ENCODE results near the gene CCDC7.
"Not testable (repeated sequence)": the region's sequence is repeated elsewhere in the genome, so short reads cannot be mapped to it uniquely, and the experiment has no call there.

Gene CCDC7

DNA sequence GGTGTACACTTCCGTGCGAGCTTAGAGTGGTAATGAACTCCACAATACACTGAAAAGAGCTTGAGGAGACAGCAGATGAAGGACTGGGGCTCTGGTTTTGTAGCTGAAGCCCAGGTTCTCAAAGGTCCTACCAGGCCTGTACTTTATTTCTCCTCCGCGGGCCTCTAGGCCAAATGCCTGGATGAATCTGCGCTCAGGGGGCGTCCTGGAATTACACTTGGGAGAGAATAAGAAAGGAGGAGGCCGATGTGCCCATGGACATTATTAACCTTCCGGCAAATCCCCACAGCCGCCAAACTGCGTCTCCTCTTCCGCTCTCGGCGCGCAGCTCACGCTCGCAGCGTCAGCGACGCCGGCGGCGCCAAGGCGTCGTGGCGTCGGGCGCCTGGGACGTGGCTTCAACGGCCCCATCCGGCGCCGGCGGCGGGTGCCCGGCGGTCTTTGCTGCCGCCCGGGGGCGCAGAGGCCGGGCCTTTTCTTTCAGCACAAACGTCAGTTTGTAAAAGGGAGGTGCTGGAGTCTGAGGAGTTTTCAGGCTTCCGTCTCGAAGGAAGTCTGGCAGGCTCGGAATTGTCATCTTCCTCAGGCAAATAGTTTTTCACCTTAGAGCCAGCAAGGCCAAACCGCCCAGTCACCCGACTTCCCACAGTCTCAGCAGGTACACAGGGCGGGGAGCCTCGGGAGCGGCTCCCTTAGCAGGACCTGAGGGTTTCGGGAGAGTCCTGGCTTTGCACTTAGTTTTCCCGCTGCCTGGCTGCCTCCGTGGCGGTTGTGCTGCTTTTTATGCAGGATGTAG lies at the start of gene CCDC7:
Gene CCDC7 (plus strand): TSS at position 401 of the 796 bp plus-strand sequence. CDS start 5,503 bp downstream, outside the sequence.
- peak; percentile 60 to 73 (median 70) for DNase-seq (ENCODE audit: low read depth in 3 of 3)

DNA sequence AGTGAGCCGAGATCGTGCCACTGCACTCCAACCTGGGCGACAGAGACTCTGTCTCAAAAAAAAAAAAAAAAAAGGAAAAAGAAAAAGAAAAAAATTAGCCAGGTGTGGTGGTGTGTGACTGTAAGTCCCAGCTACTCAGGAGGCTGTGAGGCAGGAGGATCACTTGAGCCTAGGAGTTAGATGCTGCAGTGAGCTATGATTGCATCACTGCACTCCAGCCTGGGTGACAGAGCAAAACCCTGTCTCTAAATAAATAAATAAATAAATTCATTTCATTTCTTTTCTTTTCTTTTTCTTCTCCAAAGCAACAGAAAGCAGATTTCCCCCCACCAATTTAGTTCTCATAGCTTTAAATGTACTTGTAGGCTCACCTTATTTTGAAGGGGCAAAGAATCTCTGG lies 48.8 kb upstream of the CCDC7 start:
- not testable (repeated sequence) for DNase-seq (ENCODE audit: low read depth in 3 of 3)

DNA sequence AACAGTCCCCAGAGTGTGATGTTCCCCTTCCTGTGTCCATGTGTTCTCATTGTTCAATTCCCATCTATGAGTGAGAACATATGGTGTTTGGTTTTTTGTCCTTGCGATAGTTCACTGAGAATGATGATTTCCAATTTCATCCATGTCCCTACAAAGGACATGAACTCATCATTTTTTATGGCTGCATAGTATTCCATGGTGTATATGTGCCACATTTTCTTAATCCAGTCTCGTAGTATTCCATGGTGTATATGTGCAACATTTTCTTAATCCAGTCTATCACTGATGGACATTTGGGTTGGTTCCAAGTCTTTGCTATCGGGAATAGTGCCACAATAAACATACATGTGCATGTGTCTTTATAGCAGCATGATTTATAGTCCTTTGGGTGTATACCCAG lies 46.2 kb upstream of the CCDC7 start:
- not testable (repeated sequence) for DNase-seq (ENCODE audit: low read depth in 3 of 3)

DNA sequence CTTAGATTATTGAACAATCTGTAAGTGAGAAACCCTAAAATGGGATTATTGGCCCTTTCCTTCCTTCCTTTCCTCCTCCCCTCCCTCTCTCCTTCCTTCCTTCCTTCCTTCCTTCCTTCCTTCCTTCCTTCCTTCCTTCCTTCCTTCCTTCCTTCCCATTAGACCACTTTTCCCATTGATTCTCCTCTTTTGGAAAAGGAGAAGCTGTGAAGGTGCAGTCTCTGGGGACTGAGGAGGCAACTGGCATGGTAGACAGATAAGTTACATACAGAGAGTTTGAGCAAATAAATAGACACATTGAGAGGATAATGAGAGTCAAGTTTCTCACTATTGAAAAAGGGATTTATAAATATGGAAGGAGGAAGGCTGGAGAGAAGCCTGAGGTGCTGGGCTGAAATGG lies 45.0 kb upstream of the CCDC7 start:
- DNase-seq (ENCODE audit: low read depth in 3 of 3): no peak

DNA sequence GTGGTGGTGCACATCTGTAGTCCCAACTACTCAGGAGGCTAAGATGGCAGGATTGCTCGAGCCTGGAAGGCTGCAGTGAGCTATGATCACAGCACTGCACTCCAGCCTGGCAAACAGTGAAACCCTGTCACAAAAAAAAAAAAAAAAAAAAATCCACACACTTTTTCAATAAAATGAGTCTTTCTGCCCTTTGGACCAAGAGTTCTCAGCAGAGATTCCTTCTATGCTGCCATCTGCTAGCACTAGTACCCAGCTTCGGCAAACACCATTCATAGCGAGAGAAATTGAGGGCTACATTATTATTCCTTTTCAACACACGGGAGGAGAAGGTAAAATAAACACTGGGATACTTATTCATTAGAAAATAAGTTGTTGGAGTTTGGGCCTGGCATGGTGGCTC lies 43.4 kb upstream of the CCDC7 start:
- no peak for DNase-seq (ENCODE audit: low read depth in 3 of 3)

DNA sequence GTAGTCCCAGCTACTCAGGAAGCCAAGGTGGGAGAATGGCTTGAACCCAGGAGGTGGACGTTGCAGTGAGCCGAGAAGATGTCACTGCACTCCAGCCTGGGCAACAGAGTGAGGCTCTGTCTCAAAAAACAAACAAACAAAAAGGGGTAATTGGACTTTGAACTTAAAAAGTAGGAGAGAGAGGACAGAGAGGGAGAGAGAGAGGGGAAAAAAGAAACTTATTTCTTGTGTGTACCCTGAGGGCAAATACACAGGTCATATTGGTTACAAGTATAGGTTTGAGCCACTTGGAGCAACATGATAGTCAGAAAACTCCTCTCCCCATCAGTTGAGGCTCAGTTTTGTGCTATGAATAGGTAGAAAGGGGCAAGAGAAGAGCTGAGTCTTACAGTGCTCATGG lies 42.8 kb upstream of the CCDC7 start:
- DNase-seq (ENCODE audit: low read depth in 3 of 3): no peak

DNA sequence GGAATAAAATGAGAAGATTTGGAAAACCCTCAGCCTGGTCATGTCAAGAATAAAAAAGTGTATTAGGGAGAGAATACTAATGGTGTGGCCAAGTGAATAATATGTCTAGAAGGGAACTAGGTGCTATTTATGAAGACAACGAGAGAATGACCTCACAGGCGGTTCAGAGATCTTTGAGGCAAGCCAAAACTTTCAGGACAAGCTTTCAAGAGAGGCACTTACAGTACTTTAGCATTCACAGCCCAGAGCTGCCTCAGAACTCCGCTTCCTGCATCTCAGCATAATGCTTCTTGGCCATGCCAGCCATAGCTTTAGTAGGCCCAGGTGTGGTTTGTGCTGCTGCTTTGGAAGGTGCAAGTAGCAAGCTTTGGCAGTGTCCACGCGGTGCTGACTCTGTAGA lies 37.2 kb upstream of the CCDC7 start:
- no peak for DNase-seq (ENCODE audit: low read depth in 3 of 3)

DNA sequence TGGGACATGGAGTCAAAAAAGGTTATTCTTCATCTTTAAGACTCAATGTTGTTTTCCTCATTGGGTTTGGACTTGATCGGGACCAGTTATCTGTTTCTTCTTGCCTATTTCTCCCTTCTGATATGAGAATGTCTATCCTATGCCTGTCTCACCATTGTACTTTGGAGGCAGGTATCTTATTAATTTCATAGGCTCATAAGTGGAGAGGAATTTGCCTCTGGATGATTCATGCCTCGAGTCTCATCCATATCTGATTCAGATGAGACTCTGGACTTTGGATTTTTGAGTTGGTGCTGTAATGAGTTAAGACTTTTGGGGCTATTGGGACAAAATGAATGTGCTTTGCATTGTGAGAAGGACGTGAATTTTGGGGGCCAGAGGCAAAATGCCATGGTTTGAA lies 36.2 kb upstream of the CCDC7 start:
- no peak for DNase-seq (ENCODE audit: low read depth in 3 of 3)

DNA sequence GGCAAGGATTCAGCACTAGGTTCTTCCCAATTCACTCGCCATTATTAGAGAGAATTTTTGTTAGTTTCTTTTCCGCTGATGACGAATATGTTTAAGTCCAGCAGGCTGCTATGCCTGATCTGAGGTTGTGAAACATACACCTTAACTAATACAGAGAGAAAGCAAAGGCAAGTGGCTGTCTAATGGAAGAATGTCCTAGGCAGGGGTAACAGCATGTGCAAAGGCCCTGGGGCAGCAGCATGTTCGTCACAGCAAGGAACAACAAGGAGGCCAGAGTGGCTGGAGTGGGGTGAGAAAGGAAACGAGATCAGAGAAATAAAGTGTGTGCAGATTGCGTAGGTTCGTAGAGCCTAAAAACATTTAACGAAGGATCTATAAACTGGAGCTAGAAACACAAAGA lies 35.4 kb upstream of the CCDC7 start:
- no peak for DNase-seq (ENCODE audit: low read depth in 3 of 3)

DNA sequence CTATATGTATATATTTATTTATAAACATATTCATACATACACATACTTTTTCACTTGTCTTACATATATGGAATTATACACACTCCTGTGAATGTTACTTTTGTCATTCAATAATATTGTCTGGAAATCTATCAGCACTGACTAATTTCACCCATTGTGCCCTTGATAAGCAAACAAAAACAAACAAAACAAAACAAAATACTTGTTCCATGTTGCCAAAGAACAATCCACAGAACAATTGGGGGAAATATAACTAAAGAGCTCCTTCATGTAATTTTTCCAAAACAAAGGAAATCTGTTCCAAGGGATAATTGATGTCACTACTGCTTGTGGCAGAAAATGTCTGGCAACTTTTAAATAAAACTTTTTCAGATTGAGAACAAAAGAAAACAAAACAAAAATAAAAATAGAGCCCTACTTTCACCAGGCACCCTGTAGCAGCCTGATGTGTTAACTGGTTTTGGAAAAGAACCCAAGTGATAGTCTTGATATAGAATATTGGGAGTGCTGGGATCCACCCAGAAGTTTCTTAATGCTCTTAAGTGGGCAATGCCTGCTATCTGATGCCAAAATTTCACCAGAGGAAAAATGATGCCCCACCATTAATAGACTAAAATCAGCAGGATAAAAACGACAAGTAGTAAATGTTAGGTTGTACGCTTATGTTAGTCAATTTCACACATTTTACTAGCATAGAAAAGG lies 34.0 kb upstream of the CCDC7 start:
- no peak for DNase-seq (ENCODE audit: low read depth in 3 of 3)

DNA sequence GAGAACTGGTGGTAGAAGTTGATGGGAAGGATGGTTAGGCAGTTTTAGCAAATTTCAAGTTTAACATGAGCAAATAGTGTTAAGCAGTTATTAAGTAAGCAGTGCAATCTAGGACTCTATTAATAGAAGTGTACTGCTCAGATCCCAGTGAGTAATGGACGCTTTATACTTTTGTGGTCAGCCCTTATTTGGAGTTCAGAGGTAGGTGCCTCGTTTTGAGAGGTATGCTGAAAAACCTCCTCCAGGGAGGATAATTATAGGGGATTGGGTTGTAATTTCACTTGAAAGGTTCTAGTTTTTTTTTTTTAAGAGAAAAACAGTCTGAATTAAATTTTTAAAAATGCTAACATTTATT lies 33.5 kb upstream of the CCDC7 start:
- no peak for DNase-seq (ENCODE audit: low read depth in 3 of 3)

DNA sequence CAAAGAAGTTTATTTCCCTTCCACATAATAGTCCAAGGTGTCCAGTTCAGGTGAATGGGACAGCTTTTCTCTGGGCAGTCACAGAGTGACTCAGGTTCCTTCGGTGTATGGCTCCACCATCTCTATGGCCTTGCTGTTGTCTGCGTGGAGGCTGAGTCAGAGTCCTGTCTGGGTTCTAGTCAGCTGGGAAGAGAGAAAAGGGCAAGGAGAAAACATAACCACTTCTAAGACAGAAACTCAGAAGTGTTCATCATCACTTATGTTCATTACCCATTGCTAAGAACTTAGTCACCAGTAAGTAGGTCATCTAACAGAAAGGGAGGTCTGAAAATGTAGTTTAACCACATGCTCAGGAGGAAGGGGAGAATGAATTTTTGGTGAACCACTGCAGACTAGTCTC lies 32.4 kb upstream of the CCDC7 start:
- peak; percentile 25 to 59 (median 26) for DNase-seq (ENCODE audit: low read depth in 3 of 3)

DNA sequence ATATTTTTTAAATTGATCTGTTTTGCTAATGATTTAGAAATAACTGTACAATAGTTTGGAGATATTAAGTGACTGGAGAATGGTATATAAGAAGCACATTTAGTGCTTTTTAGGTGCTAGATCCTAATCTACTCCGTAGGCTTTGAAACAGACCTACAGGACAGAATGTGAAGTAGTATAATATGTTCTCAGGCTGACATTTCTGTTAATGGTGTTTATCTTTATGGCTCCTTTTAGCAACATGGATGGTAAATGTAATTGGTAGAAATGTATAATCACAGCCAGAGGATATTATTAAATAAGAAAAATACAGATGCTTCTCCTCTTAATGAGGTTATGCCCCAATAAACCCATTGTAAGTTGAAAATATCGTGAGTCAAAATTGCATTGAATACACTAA lies 30.6 kb upstream of the CCDC7 start:
- DNase-seq (ENCODE audit: low read depth in 3 of 3): no peak

DNA sequence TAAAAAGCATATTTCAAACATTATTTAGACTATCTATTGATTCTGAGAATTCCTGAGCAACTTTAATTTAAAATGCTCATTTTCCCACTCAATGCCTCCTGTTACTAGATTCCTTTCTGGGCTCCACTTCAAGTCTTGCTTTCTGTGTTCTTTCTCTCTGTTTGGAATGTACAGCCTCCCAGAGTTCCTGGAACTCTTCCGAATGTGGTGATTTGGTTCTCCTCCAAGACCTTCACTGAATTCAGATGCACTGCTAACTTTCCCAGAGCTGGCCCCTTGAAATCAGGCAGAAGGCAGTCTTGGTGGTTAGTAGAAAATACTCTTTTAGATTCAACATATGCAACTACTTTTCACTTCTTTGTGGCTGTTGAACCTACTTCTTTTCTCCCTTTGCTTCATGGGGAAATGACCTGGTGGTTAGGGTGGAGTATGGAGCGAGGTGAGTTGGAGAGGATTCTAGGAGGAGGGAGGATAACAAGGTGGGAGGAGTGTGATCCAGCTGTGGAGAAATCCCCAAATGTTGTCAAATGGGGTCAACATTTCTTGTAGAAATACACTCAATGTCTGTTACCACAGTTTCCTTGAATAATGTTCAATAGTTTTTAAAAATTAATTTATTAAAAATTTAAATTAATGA lies 27.9 kb upstream of the CCDC7 start:
- DNase-seq (ENCODE audit: low read depth in 3 of 3): no peak

DNA sequence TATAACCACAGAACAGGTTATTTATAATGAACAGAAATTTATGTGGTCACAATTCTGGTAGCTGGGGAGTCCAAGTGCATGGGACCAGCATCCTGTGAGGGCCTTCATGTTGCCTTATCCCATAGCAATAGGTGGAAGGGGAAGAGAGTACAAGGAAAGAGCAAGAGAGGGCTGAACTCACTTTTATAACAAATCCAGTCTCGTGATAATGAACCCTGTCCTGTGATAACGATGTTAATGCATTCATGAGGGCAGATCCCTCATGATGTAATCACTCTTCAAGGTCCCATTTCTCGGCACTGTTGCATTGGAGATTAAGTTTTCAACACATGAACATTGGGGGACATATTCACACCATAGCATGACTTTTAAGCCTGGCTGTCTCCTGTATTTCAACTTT lies 27.4 kb upstream of the CCDC7 start:
- no peak for DNase-seq (ENCODE audit: low read depth in 3 of 3)

DNA sequence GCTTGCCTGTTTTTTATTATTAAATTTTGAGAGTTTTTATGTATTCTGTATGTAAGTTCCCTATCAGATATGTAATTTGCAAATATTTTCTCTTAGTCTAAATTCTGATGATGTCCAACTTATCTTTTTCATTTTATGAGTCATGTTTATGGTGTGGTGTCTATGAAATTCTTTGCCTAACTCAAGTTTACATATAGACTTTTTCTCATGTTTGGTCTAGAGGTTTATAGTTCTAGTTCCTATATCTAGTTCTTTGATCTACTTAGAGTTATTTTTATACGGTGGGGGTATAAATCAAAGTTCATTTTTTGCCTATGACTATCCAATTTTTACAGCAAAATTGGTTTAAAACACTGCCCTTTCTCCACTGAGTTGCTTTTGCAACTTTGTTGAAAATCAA lies 26.3 kb upstream of the CCDC7 start:
- no peak for DNase-seq (ENCODE audit: low read depth in 3 of 3)

DNA sequence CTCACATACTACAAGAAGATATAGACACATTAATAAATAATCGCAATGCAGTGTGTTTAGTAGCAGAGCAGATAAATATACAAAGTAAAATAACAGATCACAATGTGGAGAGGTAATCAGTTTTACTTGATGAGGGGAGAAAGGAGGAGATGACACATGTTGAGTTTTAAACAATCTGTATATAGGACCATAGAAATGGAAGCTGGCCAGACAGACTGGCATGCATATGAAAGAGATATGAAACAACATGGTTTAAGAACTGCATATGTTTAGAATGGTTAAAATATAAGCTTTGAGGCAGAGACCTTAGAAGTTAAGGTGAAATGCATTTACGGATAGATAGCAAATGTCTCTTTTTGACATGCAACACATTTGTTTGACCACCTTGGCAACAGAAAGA lies 19.8 kb upstream of the CCDC7 start:
- DNase-seq (ENCODE audit: low read depth in 3 of 3): no peak

DNA sequence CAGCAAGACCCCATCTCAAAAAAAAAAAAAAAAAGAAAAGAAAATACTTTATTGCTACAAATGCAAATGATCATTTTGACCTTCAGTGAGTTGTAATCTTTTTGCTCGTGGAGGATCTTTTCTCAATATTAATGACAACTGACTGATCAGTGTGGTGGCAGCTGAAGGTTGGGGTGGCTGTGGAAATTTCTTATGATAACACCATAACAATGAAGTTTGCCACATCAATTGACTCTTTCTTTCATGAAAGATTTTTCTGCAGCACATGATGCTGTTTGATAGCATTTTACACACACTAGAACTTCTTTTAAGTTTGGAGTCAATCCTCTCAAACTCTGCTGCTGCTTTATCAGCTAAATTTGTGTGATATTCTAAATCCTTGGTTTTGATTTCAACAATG lies 12.4 kb upstream of the CCDC7 start:
- DNase-seq (ENCODE audit: low read depth in 3 of 3): no peak

DNA sequence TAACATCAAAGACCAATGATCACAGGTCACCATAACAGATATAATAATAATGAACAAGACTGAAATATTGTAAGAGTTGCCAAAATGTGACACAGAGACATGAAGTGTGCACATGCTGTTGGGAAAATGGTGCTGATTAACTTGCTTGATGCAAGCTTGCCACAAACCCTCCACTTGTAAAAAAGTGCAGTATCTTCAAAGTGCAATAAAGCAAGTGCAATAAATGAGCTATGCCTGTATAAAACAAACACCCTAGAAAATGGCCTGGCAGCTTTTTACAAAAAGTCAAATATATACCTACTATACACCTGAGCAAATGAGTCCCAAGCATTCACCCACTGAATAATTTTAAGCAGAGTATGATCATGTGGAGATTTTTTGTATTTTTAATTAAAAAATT lies 9.7 kb upstream of the CCDC7 start:
- no peak for DNase-seq (ENCODE audit: low read depth in 3 of 3)

DNA sequence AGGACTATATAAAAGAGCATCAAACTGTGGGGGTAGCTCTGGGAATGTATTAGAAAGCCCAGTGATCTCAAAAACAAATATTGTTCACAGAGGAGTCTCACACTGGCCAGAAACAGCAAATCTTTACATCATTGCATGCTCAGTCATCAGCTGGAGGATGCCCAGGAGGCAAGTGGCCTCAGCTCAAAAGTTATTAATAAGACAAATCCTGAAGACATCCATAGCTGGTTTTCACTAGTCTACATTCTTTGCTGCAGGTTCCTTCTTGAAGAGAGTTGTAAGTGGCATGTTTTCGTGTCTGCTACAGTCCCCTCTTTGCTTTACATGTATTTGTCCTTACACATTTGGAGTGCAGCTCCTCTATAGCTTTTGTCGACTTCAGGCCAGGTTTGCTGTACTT lies 8.6 kb upstream of the CCDC7 start:
- DNase-seq (ENCODE audit: low read depth in 3 of 3): no peak

DNA sequence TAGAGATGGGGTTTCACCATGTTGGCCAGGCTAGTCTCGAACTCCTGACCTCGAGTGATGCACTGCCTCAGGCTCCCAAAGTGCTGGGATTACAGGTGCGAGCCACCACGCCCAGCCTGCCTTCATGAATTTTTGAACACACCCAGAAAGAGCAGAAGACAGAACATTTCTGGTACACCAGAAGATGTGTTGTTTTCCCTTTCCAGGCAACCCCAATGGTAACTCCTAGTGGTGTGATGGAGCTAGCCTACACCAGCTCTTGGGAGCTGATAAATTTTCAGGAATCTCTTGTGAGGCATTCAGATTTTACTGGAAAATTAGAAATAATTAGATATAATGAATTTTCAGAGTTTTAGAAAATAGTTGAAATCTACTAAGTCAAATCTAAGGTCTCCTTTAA lies 904 bp upstream of the CCDC7 start:
- no peak for DNase-seq (ENCODE audit: low read depth in 3 of 3)

DNA sequence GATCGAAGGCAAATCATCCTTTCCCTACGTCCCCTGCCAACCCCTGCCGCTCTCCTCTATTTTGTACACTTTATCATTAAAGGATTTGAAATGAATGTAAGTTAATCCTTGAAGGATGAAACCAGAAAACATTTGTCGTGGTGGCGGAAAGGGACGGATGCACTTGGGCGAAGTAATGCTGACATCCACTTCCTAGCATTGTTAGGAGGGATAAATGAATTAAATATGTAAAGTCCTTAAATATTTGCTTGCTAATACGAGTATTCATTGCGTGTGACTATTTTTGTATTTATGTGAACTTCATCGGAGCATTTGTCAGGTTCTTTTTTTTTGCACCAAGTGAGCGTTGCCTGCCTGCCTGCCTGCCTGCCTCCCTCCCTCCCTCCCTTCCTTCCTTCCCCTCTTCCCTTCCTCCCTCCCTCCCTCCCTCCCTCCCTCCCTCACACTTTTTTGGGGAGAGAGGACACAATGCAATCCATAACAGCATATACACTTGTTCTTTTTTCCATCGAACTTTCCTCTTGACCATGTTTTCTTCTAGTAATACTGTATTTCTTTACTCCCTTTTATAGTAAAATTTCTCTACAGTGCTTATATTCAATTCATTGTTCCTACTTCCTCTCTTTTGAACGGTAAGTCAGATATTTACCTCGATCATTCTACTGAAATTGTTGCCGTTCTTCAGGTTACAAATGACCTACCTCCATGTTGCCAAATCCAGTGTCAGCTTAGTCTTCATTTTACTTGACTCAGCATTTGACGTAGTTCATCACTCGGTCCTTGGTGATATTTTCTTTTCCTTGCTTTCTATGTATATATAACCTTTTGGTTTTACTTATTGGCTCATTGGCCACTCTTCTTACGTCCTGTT lies 831 bp downstream of the CCDC7 start:
- no peak for DNase-seq (ENCODE audit: low read depth in 3 of 3)
